Body of pancreas (tissue), 4 donors: ENCODE measurements around the gene F2R.

ENCODE experiments used
- POLR2A ChIP-seq, 3 donors: fragments of 450-650 bp; IDR thresholded peaks; one replicate each; pipeline ENCODE4 v1.6.1; 2016; ENCODE audit warnings: antibody characterized with exemption in 3 of 3, mild to moderate bottlenecking in 2 of 3
- TF ChIP-seq, protein P1 (sequence below), 7 experiments: fragments of 450-650 bp in 4 of 7; fragments of 200-600 bp in 3 of 7; sonication (generic) in 3 of 7; IDR thresholded peaks; one replicate each; pipeline ENCODE4 v1.5.1; 2016 to 2019; ENCODE audit warnings: antibody characterized with exemption in 7 of 7

DNA sequence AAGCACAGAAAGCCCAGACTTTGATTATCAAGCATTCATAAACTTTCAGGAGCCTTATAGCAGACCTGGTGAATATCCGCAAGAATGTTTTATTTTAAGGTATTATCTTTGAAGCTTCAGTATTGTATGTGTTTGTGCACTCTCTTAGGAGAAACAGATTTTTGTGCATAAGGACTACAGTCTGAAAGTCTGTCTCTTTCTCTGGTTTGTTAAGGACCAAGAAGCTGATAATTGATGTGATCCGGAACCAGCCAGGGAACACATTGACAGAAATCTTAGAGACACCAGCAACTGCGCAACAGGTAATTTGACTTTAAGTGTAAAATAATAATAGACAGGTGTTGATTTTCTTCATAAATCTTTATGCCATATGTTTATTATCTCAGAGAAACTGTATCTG, 22.8 kb upstream of the F2R start:
- TF ChIP-seq, protein P1, sequence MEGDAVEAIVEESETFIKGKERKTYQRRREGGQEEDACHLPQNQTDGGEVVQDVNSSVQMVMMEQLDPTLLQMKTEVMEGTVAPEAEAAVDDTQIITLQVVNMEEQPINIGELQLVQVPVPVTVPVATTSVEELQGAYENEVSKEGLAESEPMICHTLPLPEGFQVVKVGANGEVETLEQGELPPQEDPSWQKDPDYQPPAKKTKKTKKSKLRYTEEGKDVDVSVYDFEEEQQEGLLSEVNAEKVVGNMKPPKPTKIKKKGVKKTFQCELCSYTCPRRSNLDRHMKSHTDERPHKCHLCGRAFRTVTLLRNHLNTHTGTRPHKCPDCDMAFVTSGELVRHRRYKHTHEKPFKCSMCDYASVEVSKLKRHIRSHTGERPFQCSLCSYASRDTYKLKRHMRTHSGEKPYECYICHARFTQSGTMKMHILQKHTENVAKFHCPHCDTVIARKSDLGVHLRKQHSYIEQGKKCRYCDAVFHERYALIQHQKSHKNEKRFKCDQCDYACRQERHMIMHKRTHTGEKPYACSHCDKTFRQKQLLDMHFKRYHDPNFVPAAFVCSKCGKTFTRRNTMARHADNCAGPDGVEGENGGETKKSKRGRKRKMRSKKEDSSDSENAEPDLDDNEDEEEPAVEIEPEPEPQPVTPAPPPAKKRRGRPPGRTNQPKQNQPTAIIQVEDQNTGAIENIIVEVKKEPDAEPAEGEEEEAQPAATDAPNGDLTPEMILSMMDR (IDR thresholded peaks at IDR 0.05): no peak
- no peak for TF ChIP-seq POLR2A (IDR thresholded peaks at IDR 0.05)
